Gastrocnemius medialis (tissue), 4 donors: Measurements from ENCODE around the gene PLD3. TPM values are rescaled to one million over a fixed set of nuclear protein-coding genes. Genes with fewer than 3 reads are reported as not detected.

Source experiments
- ATAC-seq, 2 donors: fragments of 150-250 bp; one replicate each; pipeline ENCODE4 v1.9.1; 2016
- DNase-seq, 2 donors: peaks; one replicate each; pipeline ENCODE4 v3.0.0-alpha.2; 2019
- H3K27ac ChIP-seq, 4 donors: fragments of 200-600 bp; sonication (generic); 1 replicate in 1 of 4; 2 replicates in 3 of 4; pipeline ENCODE4 v1.5.1; 2016 to 2018; ENCODE audit warnings: mild to moderate bottlenecking in 2 of 4, moderate library complexity in 1 of 4
- H3K27me3 ChIP-seq, 3 donors: fragments of 200-600 bp; sonication (generic) in 2 of 3; 1 replicate in 1 of 3; 2 replicates in 2 of 3; pipeline versions ENCODE4 v1.5.1 to v1.6.0; 2016 to 2019; ENCODE audit warnings: mild to moderate bottlenecking in 1 of 3, moderate library complexity in 1 of 3
- H3K36me3 ChIP-seq, 2 donors: fragments of 200-600 bp; sonication (generic) in 1 of 2; one replicate each; pipeline ENCODE4 v1.5.1; 2017 to 2018
- H3K4me1 ChIP-seq, 2 donors: fragments of 200-600 bp; sonication (generic) in 1 of 2; one replicate each; pipeline ENCODE4 v1.5.1; 2016 to 2017; ENCODE audit warnings: mild to moderate bottlenecking in 2 of 2
- H3K4me3 ChIP-seq, 4 donors: fragments of 200-600 bp; sonication (generic) in 3 of 4; 1 replicate in 1 of 4; 2 replicates in 3 of 4; pipeline ENCODE4 v1.5.1; 2016 to 2019; ENCODE audit warnings: mild to moderate bottlenecking in 2 of 4
- H3K9me3 ChIP-seq, 3 donors: fragments of 200-600 bp; sonication (generic) in 2 of 3; 1 replicate in 1 of 3; 2 replicates in 2 of 3; pipeline ENCODE4 v1.5.1; 2016 to 2019
- POLR2A ChIP-seq, 2 donors: fragments of 450-650 bp; IDR thresholded peaks; one replicate each; pipeline ENCODE4 v1.6.1; 2017; ENCODE audit warnings: antibody characterized with exemption in 2 of 2, mild to moderate bottlenecking in 2 of 2, moderate library complexity in 2 of 2
- in situ Hi-C, 4 donors: fragments of 200-750 bp; cut with MboI; loops; one replicate each; pipeline versions ENCODE4 v1.15.0 to v1.8.0; 2017; ENCODE audit warnings: low sequenced_read_pairs in 4 of 4
- intact Hi-C: fragments of 100-400 bp; cut with DNase I; formaldehyde crosslinking; loops from one replicate; pipeline ENCODE4 v1.15.1; 2023; ENCODE audit warnings: low total_unique reads
- total RNA-seq, 4 donors: library from RNA; depleted of rRNA; stranded (reverse); fragments of >200 nt; gene quantifications; one replicate each; pipeline versions ENCODE4 v1.1.0 to v1.2.3, GENCODE V29; 2016
- TF ChIP-seq, protein P1 (sequence below), 5 experiments: fragments of 450-650 bp in 3 of 5; fragments of 200-600 bp in 2 of 5; sonication (generic) in 2 of 5; IDR thresholded peaks in 4 of 5; conservative IDR thresholded peaks in 1 of 5; 1 replicate in 4 of 5; 2 replicates in 1 of 5; pipeline ENCODE4 v1.5.1; 2016 to 2019; ENCODE audit warnings: antibody characterized with exemption in 5 of 5, mild to moderate bottlenecking in 3 of 5, moderate library complexity in 3 of 5

Gene PLD3
- total RNA-seq, 4 donors from 2014 or later = 136 to 198 (median 190) TPM

DNA sequence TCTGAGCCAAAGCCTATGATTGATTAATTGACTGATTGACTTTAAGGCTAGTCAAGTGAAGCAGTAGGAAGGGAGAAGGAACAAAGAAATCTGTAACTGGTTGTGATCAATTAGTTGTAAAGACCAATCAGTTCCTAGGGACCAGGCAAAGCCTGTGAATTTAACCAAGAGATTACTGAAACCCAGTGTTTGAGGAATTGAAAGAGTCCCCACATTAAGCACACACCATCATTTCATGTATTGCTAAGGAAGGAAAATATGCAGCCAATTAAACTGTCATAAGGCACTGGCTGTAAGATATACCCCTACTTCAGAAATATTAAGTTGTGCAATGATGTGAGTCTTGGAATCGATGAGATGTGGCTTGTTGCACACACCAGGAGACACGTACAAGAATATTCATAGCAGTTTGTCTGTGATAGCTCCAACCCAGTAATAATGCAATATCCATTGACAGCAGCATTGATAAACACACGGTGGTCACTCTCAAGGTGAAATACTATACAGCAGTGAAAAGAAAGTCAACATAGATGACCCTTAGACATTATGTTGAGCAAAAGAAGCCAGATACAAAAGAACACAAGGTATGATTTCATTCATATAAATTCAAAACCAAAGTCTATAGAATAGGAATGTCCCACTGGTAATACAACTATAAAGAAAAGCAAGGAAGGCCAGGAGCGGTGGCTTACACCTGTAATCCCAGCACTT lies 9.3 kb upstream of the PLD3 start:
- TF ChIP-seq, protein P1, sequence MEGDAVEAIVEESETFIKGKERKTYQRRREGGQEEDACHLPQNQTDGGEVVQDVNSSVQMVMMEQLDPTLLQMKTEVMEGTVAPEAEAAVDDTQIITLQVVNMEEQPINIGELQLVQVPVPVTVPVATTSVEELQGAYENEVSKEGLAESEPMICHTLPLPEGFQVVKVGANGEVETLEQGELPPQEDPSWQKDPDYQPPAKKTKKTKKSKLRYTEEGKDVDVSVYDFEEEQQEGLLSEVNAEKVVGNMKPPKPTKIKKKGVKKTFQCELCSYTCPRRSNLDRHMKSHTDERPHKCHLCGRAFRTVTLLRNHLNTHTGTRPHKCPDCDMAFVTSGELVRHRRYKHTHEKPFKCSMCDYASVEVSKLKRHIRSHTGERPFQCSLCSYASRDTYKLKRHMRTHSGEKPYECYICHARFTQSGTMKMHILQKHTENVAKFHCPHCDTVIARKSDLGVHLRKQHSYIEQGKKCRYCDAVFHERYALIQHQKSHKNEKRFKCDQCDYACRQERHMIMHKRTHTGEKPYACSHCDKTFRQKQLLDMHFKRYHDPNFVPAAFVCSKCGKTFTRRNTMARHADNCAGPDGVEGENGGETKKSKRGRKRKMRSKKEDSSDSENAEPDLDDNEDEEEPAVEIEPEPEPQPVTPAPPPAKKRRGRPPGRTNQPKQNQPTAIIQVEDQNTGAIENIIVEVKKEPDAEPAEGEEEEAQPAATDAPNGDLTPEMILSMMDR (IDR thresholded peaks at IDR 0.05 in 4 of 5, conservative IDR thresholded peaks at IDR 0.05 in 1 of 5) = no peak
- no peak for TF ChIP-seq POLR2A (IDR thresholded peaks at IDR 0.05)
- DNase-seq (no peak), ATAC-seq (no peak)
- no peak overlapping the region for H3K4me3 ChIP-seq
- H3K4me1 ChIP-seq = peaks cover 27 to 31% of the 10 kb centered on the region in 2 donors
- H3K36me3 ChIP-seq = peaks cover 0 to 39% of the 10 kb centered on the region in 2 donors
- H3K27ac ChIP-seq = peak overlapping the region; percentile 88 to 97 (median 94)
- in situ Hi-C loops = no loop called here
- H3K27me3 ChIP-seq = no peaks in the 10 kb centered on the region
- no peaks in the 10 kb centered on the region for H3K9me3 ChIP-seq
- intact Hi-C loops = no loop called here

DNA sequence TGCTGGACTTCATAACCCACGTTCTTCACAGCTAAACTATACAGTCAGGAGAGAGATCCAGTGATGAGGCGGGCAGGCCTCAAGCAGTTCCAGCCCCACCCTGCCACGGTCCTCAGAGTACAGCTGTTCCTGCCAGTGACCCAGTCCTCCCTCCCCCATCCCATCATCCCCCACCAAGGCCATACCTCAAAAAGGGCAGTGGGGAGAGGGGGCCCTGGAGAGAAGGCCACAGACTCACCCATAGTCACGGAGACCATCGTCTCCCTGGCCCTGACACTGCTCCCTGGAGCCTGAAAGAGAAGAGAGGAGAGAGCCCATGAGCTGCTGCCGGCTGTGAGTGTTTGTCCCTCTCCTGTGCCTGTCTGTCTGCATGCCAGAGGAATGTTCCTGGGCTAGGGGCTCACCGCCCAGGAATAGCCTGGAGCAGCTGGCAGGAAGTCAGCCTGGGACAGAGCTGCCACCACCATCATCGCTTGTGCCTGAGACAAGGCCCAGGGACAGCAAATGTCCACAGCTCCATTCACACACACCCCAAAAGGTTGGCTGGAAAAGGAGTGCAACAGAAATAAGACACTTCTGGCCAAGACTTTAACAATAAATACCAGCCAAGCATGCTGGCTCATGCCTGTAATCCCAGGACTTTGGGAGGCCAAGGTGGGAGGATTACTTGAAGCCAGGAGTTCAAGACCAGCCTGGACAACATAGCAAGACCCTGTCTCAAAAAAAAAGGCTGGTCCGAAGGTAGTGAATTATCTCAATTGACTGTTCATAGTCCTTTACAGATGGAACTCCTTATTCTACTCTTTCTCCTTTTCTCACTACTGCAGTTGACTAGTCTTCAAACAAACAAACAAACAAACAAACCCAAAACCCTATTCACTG lies 6.7 kb upstream of the PLD3 start:
- no peaks in the 10 kb centered on the region for H3K27me3 ChIP-seq
- peaks cover 29 to 32% of the 10 kb centered on the region in 2 donors for H3K4me1 ChIP-seq
- ATAC-seq = peak; percentile 93 to 96
- H3K4me3 ChIP-seq = peak overlapping the region in 3 of 4 donors; percentile 39 to 50 (median 44)
- peak overlapping the region; percentile 88 to 97 (median 94) for H3K27ac ChIP-seq
- no peaks in the 10 kb centered on the region for H3K9me3 ChIP-seq
- in situ Hi-C loops = no loop called here
- TF ChIP-seq, protein P1 (IDR thresholded peaks at IDR 0.05 in 4 of 5, conservative IDR thresholded peaks at IDR 0.05 in 1 of 5) = no peak
- TF ChIP-seq POLR2A (IDR thresholded peaks at IDR 0.05) = peak; percentile 69 to 74
- intact Hi-C loops = no loop called here
- DNase-seq = peak; percentile 88 to 97
- peaks cover 0 to 15% of the 10 kb centered on the region in 2 donors for H3K36me3 ChIP-seq

DNA sequence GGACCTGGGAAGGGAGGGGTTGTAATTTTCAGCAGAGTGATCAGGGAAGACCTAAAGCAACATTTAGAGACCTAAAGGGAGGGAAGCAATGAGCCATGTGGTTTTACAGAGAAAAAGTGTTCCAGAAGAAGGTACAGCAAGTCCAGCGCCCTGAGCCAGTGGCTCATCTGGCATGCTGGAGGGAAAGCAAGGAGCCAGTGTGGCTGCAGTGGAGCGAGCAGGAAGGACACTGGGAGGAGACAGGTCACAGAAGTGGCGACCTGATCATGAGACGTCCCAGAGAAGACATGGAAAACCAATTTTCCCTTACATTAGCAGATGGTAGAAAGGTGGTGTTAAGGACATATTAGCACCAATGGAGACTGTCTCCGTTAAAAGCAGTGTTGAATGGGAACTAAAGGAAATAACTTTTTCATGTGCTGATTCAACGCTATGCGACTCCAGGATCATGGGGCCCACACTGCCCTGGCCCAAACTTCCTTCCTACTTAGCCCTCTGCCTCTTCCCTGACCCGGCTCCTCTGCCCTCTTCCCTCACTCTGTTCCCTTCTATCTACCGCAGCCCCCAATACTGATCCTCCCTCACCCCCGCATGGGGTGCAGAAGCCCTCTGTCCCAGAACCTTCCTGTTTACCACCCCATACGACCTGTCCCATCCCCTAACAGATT lies 5.7 kb upstream of the PLD3 start:
- Histone ChIP-seq H3K27ac (peak overlapping the region; percentile 88 to 97 (median 94)), H3K27me3 (no peaks in the 10 kb centered on the region), H3K4me1 (peaks cover 38 to 41% of the 10 kb centered on the region in 2 donors), H3K36me3 (peaks cover 0 to 15% of the 10 kb centered on the region in 2 donors), H3K9me3 (no peaks in the 10 kb centered on the region), H3K4me3 (no peak overlapping the region)
- no peak for DNase-seq
- intact Hi-C loops = no loop called here
- in situ Hi-C loops = no loop called here
- TF ChIP-seq, protein P1 (IDR thresholded peaks at IDR 0.05 in 4 of 5, conservative IDR thresholded peaks at IDR 0.05 in 1 of 5) = no peak
- no peak for TF ChIP-seq POLR2A (IDR thresholded peaks at IDR 0.05)
- no peak for ATAC-seq

DNA sequence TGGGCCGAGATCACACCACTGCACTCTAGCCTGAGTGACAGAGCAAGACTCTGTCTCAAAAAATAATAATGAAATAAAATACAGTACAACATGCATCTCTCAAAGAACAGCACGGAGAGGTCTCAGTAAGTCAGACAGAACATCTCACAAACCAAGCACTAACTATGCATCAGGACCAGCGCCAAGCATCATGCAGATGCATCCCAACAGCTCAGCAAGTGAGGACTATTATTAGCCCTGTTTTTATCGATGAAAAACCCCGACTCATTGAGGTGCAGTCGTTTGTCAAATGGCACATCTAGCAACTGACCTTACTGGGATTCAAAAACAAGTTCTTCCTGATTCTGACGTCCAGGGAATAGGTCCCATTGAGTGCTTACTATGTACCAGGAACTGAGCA lies 4.1 kb upstream of the PLD3 start:
- no peaks in the 10 kb centered on the region for H3K9me3 ChIP-seq
- intact Hi-C loops = no loop called here
- peaks cover 37 to 43% of the 10 kb centered on the region in 2 donors for H3K4me1 ChIP-seq
- H3K27ac ChIP-seq = peak overlapping the region; percentile 50 to 88 (median 54)
- TF ChIP-seq POLR2A (IDR thresholded peaks at IDR 0.05) = no peak
- TF ChIP-seq, protein P1 (IDR thresholded peaks at IDR 0.05 in 4 of 5, conservative IDR thresholded peaks at IDR 0.05 in 1 of 5) = no peak
- ATAC-seq (no peak), DNase-seq (no peak)
- in situ Hi-C loops = no loop called here
- peaks cover 0 to 4% of the 10 kb centered on the region in 2 donors for H3K36me3 ChIP-seq
- no peaks in the 10 kb centered on the region for H3K27me3 ChIP-seq
- H3K4me3 ChIP-seq = no peak overlapping the region
